WI38 (cell line): ENCODE data around the gene GPHN.

Experiments used
- H3K4me3 ChIP-seq: 2 replicates; pipeline ENCODE4 v1.5.1; 2011; ENCODE audit warnings: low read depth, mild to moderate bottlenecking, control low read depth, low read length
- CTCF ChIP-seq: IDR thresholded peaks from 2 replicates; pipeline ENCODE4 v1.5.1; 2012; ENCODE audit warnings: low read depth, mild to moderate bottlenecking, control low read depth, low read length

Gene GPHN

DNA sequence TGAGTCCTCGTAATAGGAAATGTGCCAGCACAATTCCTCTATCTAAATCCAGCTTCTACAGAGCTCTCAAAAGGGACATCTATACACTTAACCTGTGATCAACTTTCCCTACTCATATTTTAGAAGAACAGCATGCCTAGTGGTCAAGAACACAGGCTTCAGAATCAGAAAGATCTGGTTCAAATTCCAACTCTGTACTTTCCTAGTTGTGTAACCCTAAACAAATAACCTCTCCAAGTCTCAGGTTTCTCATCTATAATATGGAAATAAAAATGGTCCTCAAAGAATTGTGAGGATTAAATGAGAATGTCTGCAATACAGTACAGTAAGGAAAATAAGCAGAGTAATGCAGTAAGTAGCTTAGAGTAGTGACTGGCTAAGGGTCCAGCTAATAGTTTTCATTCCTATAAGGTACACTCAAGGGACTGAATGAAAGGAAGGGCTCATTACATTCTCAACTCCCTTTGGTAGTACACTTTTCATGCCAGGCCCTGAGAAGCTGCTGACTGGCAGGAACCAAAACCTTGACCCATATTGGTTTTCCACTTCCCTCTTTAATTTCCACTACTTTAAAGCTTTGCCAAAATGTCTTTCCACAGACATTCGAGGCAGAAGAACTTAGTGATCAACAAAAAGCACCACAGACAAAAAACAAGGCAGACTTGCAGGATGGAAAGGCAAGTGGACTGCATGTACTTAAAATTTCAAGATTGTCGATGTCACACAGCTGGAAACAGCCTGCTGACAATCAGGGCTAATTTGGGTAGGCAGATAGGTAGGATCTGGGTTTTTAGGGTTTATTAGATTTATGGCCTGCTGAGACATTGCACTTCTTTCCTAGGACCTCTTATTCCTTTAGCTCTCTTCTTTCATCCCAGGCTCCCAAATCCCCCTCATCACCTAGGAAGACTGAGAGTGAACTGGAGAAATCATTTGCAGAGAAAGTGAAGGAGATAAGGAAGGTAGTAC lies 17.5 kb upstream of the GPHN start:
- TF ChIP-seq CTCF = no peak
- H3K4me3 ChIP-seq = no peak overlapping the region

DNA sequence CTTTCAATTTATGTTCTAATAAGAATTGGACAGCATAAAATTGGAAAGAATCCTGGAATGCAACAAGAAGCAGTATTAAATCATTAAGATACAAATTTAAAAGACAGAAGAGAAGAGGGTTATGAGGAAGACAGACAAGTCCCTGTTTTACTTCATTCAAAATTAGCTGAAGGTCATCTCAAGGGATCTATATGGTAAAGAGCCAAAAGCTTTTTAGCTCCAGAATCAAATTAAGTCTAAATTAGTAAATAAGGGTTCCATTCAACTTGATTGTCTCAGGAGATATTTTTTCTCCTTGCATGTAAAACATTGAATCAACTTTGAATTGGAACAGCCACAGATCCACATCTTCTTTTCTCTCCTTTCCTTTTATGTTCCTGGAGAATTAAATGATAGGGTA lies 14.2 kb upstream of the GPHN start:
- no peak overlapping the region for H3K4me3 ChIP-seq
- no peak for TF ChIP-seq CTCF

- TF ChIP-seq CTCF = peak; percentile 34
- no peak overlapping the region for H3K4me3 ChIP-seq
These were observed 12.5 kb upstream of the GPHN start for GRCh38 chr14:66495218-66496098.

DNA sequence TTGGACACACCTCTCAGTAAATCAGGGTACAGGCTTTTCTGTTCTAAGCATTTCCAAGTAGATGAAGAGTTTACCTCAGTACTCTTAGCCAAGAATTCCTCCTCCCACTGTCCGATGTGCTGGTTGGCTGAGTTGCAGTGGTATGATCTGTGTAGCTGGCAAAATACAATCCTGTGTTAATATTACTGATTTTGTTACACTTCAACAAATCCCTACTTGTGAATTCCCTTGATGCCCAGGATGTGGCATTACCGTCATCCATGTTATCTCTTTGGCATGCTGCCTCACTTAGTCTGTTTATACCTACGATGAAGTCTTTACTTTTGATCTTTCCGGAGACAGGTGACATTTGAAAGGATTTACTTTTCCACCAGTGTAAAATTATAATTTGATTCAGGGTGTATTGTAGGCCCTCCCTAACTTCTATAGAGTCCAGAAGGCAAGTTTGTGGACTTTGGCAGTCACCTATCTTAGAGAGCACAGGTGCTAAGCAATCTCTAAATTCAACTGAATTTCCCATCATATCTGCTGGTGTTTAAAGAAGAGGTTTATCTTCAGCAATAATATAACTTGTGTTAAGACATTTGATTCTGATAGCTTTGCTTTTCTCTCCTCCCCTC lies 11.6 kb upstream of the GPHN start:
- no peak for TF ChIP-seq CTCF
- no peak overlapping the region for H3K4me3 ChIP-seq

DNA sequence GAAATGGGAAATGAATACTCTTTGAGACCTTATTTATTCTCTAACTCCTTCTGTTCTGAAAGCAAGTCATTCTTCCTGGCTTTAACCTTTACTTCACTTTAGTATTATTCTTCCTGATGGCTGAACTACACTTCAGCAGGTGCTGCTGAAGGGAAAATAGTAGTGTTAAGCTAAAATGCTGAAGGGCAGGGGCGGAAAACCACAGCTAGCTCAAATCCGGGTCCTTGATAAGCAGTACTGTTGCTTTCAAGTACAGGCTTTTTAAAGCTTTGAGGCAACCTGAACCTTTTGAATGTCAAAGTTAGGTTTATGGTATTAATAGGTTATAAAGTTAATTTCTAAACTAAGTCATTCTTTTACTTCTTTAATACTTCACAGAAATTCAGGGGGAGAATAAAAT lies 11.0 kb upstream of the GPHN start:
- H3K4me3 ChIP-seq = no peak overlapping the region
- no peak for TF ChIP-seq CTCF

- TF ChIP-seq CTCF = no peak
These were observed 9.6 kb upstream of the GPHN start for GRCh38 chr14:66498311-66498710.

More at GRCh38 chr14:66498311-66498710, 9.6 kb upstream of the GPHN start:
- no peak overlapping the region for H3K4me3 ChIP-seq
